ENCODE measurements around the gene SEMA3B. TPM values are rescaled to one million over a fixed set of nuclear protein-coding genes. Genes with fewer than 3 reads are reported as not detected.

Gene SEMA3B
- total and polyA plus RNA-seq, 2 donors from 2014 or later, result 96.1 to 99.9 TPM

- H3K36me3 ChIP-seq (ENCODE audit: control insufficient read depth in 2 of 3, insufficient read depth in 3 of 3, low read length in 3 of 3), result peaks cover 2 to 8% (median 4%) of the 10 kb centered on the region in 3 donors
- TF ChIP-seq CTCF (IDR thresholded peaks at IDR 0.05; ENCODE audit: borderline replicate concordance, extremely low read depth, insufficient read depth), result no peak
- peak overlapping the region; percentile 78 to 88 for H3K27ac ChIP-seq (ENCODE audit: low read depth in 2 of 2, low read length in 2 of 2)
- peak overlapping the region in 2 of 3 donors; percentile 5 to 29 for H3K9ac ChIP-seq (ENCODE audit: low read length in 3 of 3)
- H3K4me1 ChIP-seq (ENCODE audit: control insufficient read depth in 2 of 3, insufficient read depth in 2 of 3, low read depth in 1 of 3, low read length in 3 of 3), result peaks cover 0 to 82% (median 31%) of the 10 kb centered on the region in 3 donors
- FAIRE-seq, result no peak
- H3K27me3 ChIP-seq (ENCODE audit: control insufficient read depth, insufficient read depth, low read length), result no peaks in the 10 kb centered on the region
- peak in 3 of 5 donors; percentile 34 to 85 (median 52) for DNase-seq
- H3K9me3 ChIP-seq (ENCODE audit: control insufficient read depth in 2 of 3, insufficient read depth in 1 of 3, low read length in 3 of 3), result no peaks in the 10 kb centered on the region
- intact Hi-C loops (cut with DNase I), result no loop called here
- peak overlapping the region in 1 of 3 donors; percentile 46 for H3K4me3 ChIP-seq (ENCODE audit: low read length in 3 of 3)
Observed at GRCh38 chr3:50246517-50246954, 22.4 kb upstream of the SEMA3B start.

- H3K4me3 ChIP-seq (ENCODE audit: low read length in 3 of 3), result no peak overlapping the region
- FAIRE-seq (no peak), DNase-seq (peak in 2 of 5 donors; percentile 20 to 89)
- intact Hi-C loops (cut with DNase I), result no loop called here
- H3K36me3 ChIP-seq (ENCODE audit: control insufficient read depth in 2 of 3, insufficient read depth in 3 of 3, low read length in 3 of 3), result peaks cover 2 to 10% (median 8%) of the 10 kb centered on the region in 3 donors
- H3K27me3 ChIP-seq (ENCODE audit: control insufficient read depth, insufficient read depth, low read length), result no peaks in the 10 kb centered on the region
- H3K27ac ChIP-seq (ENCODE audit: low read depth in 2 of 2, low read length in 2 of 2), result peak overlapping the region; percentile 71 to 86
- TF ChIP-seq CTCF (IDR thresholded peaks at IDR 0.05; ENCODE audit: borderline replicate concordance, extremely low read depth, insufficient read depth), result no peak
- H3K4me1 ChIP-seq (ENCODE audit: control insufficient read depth in 2 of 3, insufficient read depth in 2 of 3, low read depth in 1 of 3, low read length in 3 of 3), result peaks cover 0 to 68% (median 18%) of the 10 kb centered on the region in 3 donors
- H3K9me3 ChIP-seq (ENCODE audit: control insufficient read depth in 2 of 3, insufficient read depth in 1 of 3, low read length in 3 of 3), result no peaks in the 10 kb centered on the region
- peak overlapping the region in 1 of 3 donors; percentile 55 for H3K9ac ChIP-seq (ENCODE audit: low read length in 3 of 3)
Observed at GRCh38 chr3:50248387-50248786, 20.6 kb upstream of the SEMA3B start.

- Histone ChIP-seq H3K9me3 (ENCODE audit: control insufficient read depth in 2 of 3, insufficient read depth in 1 of 3, low read length in 3 of 3) (no peaks in the 10 kb centered on the region), H3K27ac (ENCODE audit: low read depth in 2 of 2, low read length in 2 of 2) (no peak overlapping the region), H3K4me3 (ENCODE audit: low read length in 3 of 3) (no peak overlapping the region), H3K9ac (ENCODE audit: low read length in 3 of 3) (no peak overlapping the region), H3K27me3 (ENCODE audit: control insufficient read depth, insufficient read depth, low read length) (no peaks in the 10 kb centered on the region), H3K4me1 (ENCODE audit: control insufficient read depth in 2 of 3, insufficient read depth in 2 of 3, low read depth in 1 of 3, low read length in 3 of 3) (peaks cover 0 to 62% (median 15%) of the 10 kb centered on the region in 3 donors), H3K36me3 (ENCODE audit: control insufficient read depth in 2 of 3, insufficient read depth in 3 of 3, low read length in 3 of 3) (peaks cover under 1 to 16% (median 8%) of the 10 kb centered on the region in 3 donors)
- FAIRE-seq (no peak), DNase-seq (no peak)
- intact Hi-C loops (cut with DNase I), result no loop called here
- no peak for TF ChIP-seq CTCF (IDR thresholded peaks at IDR 0.05; ENCODE audit: borderline replicate concordance, extremely low read depth, insufficient read depth)
Observed at GRCh38 chr3:50249457-50249856, 19.5 kb upstream of the SEMA3B start.

GRCh38 chr3:50250514-50250913 lies 18.4 kb upstream of the SEMA3B start:
- no peak for DNase-seq
- Histone ChIP-seq H3K9me3 (ENCODE audit: control insufficient read depth in 2 of 3, insufficient read depth in 1 of 3, low read length in 3 of 3) (no peaks in the 10 kb centered on the region), H3K27me3 (ENCODE audit: control insufficient read depth, insufficient read depth, low read length) (no peaks in the 10 kb centered on the region), H3K9ac (ENCODE audit: low read length in 3 of 3) (no peak overlapping the region), H3K27ac (ENCODE audit: low read depth in 2 of 2, low read length in 2 of 2) (no peak overlapping the region), H3K4me3 (ENCODE audit: low read length in 3 of 3) (no peak overlapping the region), H3K4me1 (ENCODE audit: control insufficient read depth in 2 of 3, insufficient read depth in 2 of 3, low read depth in 1 of 3, low read length in 3 of 3) (peaks cover 0 to 58% (median 15%) of the 10 kb centered on the region in 3 donors), H3K36me3 (ENCODE audit: control insufficient read depth in 2 of 3, insufficient read depth in 3 of 3, low read length in 3 of 3) (peaks cover 0 to 17% (median 11%) of the 10 kb centered on the region in 3 donors)
- TF ChIP-seq CTCF (IDR thresholded peaks at IDR 0.05; ENCODE audit: borderline replicate concordance, extremely low read depth, insufficient read depth), result no peak
- intact Hi-C loops (cut with DNase I), result no loop called here
- FAIRE-seq, result no peak
